ENCODE results near the gene HEMK1. TPM values are rescaled to one million over a fixed set of nuclear protein-coding genes. Genes with fewer than 3 reads are reported as not detected.

The HEMK1 gene
- total RNA-seq, 1 donor from 2014 or later = 15.2 TPM

DNA sequence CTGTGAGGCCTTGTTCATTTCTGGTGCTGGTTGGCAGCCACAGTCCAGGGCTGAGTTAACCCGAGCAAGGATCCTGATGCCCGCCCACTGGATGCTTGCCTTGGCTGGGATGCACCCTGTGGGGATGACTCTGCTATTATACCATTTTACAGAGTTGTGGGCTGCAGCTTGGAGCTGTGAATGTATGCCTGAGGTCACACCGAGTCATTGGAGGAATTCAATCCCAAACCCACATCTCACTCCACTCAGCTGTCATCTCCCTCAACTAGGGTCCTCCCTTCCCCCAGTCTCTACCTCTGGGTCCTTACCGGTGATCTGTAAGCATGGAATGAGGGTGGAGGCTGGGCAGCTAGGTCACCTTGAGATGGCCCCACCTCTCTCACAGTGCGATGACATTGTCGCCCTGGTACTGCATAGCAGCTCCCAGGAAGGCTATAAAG lies 69.8 kb downstream of the HEMK1 start:
- peaks cover 5% of the 10 kb centered on the region for H3K36me3 Mint-ChIP-seq (ENCODE audit: low read depth)
- no peaks in the 10 kb centered on the region for H3K27me3 Mint-ChIP-seq (ENCODE audit: low read depth)
- no peak for DNase-seq (ENCODE audit: low spot score)
- peaks cover 12% of the 10 kb centered on the region for H3K4me1 Mint-ChIP-seq (ENCODE audit: low read depth)
- H3K27ac Mint-ChIP-seq (ENCODE audit: unreplicated experiment) = no peak overlapping the region
- TF ChIP-seq, protein P1, sequence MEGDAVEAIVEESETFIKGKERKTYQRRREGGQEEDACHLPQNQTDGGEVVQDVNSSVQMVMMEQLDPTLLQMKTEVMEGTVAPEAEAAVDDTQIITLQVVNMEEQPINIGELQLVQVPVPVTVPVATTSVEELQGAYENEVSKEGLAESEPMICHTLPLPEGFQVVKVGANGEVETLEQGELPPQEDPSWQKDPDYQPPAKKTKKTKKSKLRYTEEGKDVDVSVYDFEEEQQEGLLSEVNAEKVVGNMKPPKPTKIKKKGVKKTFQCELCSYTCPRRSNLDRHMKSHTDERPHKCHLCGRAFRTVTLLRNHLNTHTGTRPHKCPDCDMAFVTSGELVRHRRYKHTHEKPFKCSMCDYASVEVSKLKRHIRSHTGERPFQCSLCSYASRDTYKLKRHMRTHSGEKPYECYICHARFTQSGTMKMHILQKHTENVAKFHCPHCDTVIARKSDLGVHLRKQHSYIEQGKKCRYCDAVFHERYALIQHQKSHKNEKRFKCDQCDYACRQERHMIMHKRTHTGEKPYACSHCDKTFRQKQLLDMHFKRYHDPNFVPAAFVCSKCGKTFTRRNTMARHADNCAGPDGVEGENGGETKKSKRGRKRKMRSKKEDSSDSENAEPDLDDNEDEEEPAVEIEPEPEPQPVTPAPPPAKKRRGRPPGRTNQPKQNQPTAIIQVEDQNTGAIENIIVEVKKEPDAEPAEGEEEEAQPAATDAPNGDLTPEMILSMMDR (IDR thresholded peaks at IDR 0.05) = no peak
- no peaks in the 10 kb centered on the region for H3K9me3 Mint-ChIP-seq (ENCODE audit: low read depth)
- no peak overlapping the region for H3K4me3 Mint-ChIP-seq (ENCODE audit: unreplicated experiment)

DNA sequence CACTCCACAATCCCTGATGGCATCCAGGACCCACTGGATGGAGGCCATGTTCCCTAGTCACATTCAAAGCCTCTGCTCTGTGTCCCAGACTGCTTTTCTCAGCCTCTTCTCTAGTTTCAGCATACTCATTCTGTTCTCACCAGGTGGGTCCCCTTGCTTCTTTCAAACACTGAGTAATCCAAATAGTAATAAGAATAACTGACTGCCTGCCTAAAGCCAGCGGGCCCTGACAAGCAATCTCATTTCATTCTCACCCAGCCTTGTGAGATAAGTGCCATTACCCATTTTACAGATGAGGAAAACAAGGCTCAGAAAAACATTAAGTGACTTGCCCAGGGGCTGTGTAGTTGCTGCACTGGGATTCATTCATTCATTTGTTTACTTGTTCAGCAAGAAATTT lies 73.1 kb downstream of the HEMK1 start:
- Mint-ChIP-seq H3K27me3 (ENCODE audit: low read depth) (no peaks in the 10 kb centered on the region), H3K27ac (ENCODE audit: unreplicated experiment) (no peak overlapping the region), H3K9me3 (ENCODE audit: low read depth) (no peaks in the 10 kb centered on the region), H3K4me1 (ENCODE audit: low read depth) (peaks cover 9% of the 10 kb centered on the region), H3K4me3 (ENCODE audit: unreplicated experiment) (no peak overlapping the region), H3K36me3 (ENCODE audit: low read depth) (peaks cover 8% of the 10 kb centered on the region)
- TF ChIP-seq, protein P1 (IDR thresholded peaks at IDR 0.05) = no peak
- no peak for DNase-seq (ENCODE audit: low spot score)

DNA sequence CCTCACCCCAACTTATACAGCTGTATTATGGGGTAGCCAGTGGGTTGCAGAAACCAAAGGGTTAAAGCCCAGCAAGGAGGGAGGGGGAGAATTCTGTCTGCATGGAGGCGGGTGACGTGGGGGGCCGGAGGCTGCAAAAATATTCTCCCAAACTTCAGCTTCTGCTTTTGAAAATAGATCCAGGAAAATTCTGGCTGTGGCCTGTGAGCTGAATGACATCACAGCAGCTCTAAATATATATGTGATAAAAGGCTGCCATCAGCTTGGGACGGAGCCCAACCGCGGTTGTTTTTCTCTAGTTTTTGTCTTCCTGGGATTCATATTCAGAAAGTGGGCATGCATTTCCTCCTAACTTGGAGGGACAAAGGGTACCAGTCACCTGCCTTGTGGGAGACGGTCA lies 75.2 kb downstream of the HEMK1 start:
- H3K27me3 Mint-ChIP-seq (ENCODE audit: low read depth) = no peaks in the 10 kb centered on the region
- H3K27ac Mint-ChIP-seq (ENCODE audit: unreplicated experiment) = no peak overlapping the region
- H3K9me3 Mint-ChIP-seq (ENCODE audit: low read depth) = no peaks in the 10 kb centered on the region
- H3K36me3 Mint-ChIP-seq (ENCODE audit: low read depth) = peaks cover 8% of the 10 kb centered on the region
- TF ChIP-seq, protein P1 (IDR thresholded peaks at IDR 0.05) = no peak
- H3K4me3 Mint-ChIP-seq (ENCODE audit: unreplicated experiment) = no peak overlapping the region
- no peak for DNase-seq (ENCODE audit: low spot score)
- peaks cover 7% of the 10 kb centered on the region for H3K4me1 Mint-ChIP-seq (ENCODE audit: low read depth)

DNA sequence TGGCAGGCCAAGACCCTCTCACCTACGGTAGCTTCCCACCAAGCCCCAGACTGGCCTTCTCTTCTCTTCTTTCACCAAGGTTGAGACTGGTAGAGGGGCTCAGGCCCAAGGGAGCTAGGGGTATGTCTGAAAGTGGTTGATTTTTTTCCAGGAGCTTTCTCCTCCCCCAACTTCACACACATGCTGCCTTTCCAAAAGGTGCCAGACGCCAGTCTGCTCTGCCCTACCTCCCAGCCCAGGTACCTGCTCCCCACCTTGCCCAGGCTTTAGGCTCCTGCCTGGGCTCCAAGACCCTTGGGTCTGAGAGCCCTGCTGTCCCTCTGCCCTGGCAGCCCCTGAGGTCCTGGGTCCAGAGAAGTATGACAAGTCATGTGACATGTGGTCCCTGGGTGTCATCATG lies 76.1 kb downstream of the HEMK1 start:
- H3K9me3 Mint-ChIP-seq (ENCODE audit: low read depth) = no peaks in the 10 kb centered on the region
- peaks cover 8% of the 10 kb centered on the region for H3K36me3 Mint-ChIP-seq (ENCODE audit: low read depth)
- DNase-seq (ENCODE audit: low spot score) = no peak
- H3K27me3 Mint-ChIP-seq (ENCODE audit: low read depth) = no peaks in the 10 kb centered on the region
- TF ChIP-seq, protein P1 (IDR thresholded peaks at IDR 0.05) = no peak
- H3K4me3 Mint-ChIP-seq (ENCODE audit: unreplicated experiment) = no peak overlapping the region
- no peak overlapping the region for H3K27ac Mint-ChIP-seq (ENCODE audit: unreplicated experiment)
- peaks cover 11% of the 10 kb centered on the region for H3K4me1 Mint-ChIP-seq (ENCODE audit: low read depth)

Other genes with a start within 250 kb of the HEMK1 start
- gene HYAL2, start 246.8 kb upstream of the HEMK1 start, total RNA-seq = 31.3 to 37.0 TPM (median 36.8 TPM) in 3 replicates
- 15.3 to 18.6 TPM (median 17.0 TPM) in 3 replicates for gene TUSC2, start 241.3 kb upstream of the HEMK1 start, total RNA-seq
- gene RASSF1, start 228.7 kb upstream of the HEMK1 start, total RNA-seq = 17.3 to 22.4 TPM (median 21.8 TPM) in 3 replicates
- gene ZMYND10, start 223.8 kb upstream of the HEMK1 start, total RNA-seq = 0.41 to 2.0 TPM (median 1.1 TPM) in 3 replicates
- 19.8 to 26.9 TPM (median 21.7 TPM) in 3 replicates for gene NPRL2, start 218.7 kb upstream of the HEMK1 start, total RNA-seq
- 18.2 to 29.4 TPM (median 19.5 TPM) in 3 replicates for gene CYB561D2, start 218.7 kb upstream of the HEMK1 start, total RNA-seq
- gene TMEM115, start 210.0 kb upstream of the HEMK1 start, total RNA-seq = 45.8 to 51.8 TPM (median 50.4 TPM) in 3 replicates
- 0.34 to 0.46 TPM (median 0.40 TPM) in 3 replicates for gene CACNA2D2, start 65.9 kb upstream of the HEMK1 start, total RNA-seq
- 3.2 to 5.8 TPM (median 4.4 TPM) in 3 replicates for gene C3orf18, start 1.8 kb upstream of the HEMK1 start, total RNA-seq
- gene CISH, start 42.3 kb downstream of the HEMK1 start, total RNA-seq = 0.85 to 1.8 TPM (median 1.8 TPM) in 3 replicates
- 13.6 to 21.2 TPM (median 20.9 TPM) in 3 replicates for gene MAPKAPK3, start 47.6 kb downstream of the HEMK1 start, total RNA-seq
- 0.15 to 0.25 TPM (median 0.17 TPM) in 3 replicates for gene DOCK3, start 105.4 kb downstream of the HEMK1 start, total RNA-seq

All from chondrocyte (in vitro differentiated cells).